Measurements from ENCODE around the gene ENO4.

ENO4 gene, protein sequence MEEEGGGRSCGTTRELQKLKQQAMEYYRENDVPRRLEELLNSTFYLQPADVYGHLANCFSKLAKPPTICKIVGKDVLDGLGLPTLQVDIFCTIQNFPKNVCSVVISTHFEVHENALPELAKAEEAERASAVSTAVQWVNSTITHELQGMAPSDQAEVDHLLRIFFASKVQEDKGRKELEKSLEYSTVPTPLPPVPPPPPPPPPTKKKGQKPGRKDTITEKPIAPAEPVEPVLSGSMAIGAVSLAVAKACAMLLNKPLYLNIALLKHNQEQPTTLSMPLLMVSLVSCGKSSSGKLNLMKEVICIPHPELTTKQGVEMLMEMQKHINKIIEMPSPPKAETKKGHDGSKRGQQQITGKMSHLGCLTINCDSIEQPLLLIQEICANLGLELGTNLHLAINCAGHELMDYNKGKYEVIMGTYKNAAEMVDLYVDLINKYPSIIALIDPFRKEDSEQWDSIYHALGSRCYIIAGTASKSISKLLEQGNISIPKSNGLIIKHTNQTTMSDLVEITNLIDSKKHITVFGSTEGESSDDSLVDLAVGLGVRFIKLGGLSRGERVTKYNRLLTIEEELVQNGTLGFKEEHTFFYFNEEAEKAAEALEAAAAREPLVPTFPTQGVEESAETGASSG

DNA sequence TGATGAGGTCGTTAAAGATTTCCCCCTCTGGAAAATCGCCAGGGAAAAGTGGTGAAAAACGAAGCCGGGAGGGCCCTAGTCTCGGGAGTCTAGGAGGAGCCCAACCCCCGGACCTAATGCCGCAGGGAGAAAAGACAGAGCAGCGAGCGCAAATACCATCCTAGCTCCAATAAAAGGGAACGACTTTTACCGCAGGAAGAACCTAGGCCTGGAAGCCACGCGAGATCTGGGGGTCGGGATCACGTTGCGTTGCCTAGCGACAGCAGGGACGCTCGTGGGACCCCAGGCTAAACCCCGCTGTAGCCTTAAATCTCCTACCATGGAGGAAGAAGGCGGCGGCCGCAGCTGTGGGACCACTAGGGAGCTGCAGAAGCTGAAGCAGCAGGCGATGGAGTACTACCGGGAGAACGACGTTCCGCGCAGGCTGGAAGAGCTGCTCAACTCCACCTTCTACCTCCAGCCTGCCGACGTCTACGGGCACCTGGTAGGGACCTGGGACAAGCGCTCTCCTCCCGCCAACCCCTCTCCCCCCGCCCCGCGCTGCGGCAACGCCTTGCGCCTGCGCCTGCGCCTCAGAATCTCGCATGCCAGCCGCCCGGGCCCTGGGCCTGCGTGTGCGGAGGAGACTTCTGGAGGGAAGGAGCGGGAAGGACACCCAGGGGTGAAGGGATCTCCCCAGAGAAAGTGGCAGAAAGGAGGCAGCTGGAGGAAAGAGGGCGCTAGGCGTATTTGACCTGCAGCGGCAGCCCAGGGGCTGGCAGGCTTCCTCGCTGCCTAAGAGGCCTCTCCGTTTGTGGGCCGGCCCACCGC lies at the start of gene ENO4:
Gene ENO4, plus strand, starts transcription at position 252 of the 810 bp plus-strand sequence. Its CDS starts 68 bp downstream, at position 320.
- peak; percentile 96 for DNase-seq

DNA sequence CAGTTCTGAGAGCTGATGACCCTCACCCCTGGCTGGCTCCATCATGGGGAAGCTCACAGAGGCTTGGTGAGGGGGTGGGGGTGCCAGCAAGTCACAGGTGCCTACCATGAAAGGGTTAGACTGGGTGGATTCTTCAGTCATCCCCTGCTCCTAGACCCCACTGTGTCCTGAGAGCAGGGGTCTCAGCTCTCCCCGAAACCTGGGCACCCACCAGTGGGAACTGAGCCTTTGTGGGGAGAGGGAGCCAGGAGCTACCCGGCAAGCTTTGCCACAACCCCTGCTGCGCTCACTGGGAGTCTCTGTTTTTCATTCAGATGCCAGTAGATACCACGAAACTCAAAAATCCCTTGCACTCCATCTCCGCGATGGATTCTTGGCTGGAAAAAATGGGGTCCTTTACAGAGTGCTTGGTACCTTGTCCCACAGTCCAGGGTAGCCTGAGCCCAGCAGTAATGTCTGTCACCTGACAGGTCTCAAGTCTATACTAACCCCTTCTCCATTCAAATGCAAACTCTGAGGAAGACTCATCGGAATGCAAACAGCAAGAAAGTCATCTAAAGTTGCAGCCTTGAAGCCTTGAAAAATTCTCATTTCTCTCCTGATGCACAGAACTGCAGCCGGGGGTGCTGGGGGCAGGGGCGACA lies 48.9 kb upstream of the ENO4 start:
- no peak for DNase-seq

DNA sequence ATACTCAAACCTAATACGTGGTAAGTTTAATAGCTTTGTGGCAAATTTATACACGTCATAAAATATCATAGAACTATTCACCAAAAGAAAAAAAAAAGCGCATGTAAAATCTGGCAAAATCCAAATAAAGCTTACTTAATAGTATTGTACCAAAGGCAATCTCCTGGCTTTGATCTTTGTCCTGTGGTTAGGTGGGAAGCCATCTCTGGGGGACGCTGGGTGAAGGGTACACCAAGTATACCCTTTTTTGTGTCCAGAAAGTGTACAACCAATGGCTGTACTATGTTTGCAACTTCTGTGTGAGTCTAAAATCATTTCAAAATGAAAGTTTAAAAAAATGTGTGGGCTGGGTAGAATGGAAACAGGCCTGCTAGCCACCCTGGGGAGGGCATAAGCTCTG lies 47.6 kb upstream of the ENO4 start:
- no peak for DNase-seq

DNA sequence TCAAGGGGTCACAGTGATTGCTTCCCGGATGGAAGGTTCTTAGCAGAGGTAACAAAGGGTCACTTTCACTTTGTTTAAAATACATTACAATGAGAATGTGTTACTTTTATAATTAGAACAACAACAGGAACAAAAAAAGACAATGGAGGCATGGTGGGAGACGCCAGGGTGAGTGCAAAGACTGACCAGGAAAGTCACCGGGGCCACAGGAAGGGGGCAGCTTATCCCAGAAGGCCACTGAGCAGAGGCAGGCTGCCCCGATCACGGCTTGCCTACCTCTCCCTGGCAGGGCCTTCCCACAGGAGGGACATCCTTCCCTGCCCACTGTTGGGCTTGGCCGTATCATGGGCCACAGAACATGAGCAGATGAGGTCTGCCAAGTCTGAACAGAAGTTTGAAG lies 46.8 kb upstream of the ENO4 start:
- no peak for DNase-seq

DNA sequence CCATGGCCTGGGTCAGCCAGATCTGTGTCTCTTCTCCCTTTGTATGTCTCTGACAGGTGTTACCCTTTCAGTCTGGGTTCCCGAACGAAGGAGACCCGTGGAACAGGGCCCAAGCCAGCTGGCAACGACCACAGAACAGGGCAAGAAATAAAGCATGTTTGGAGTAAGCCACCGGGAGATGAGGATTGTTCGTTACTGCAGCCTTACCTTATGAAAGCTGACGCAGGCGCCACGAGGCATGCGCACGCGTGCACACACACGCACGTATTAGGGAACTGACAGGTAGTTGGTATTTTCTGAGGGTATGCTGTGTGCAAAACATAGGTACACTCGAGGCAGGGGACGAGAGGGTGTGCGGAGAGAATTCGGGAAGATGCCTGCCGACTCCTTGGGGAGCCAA lies 46.4 kb upstream of the ENO4 start:
- no peak for DNase-seq

DNA sequence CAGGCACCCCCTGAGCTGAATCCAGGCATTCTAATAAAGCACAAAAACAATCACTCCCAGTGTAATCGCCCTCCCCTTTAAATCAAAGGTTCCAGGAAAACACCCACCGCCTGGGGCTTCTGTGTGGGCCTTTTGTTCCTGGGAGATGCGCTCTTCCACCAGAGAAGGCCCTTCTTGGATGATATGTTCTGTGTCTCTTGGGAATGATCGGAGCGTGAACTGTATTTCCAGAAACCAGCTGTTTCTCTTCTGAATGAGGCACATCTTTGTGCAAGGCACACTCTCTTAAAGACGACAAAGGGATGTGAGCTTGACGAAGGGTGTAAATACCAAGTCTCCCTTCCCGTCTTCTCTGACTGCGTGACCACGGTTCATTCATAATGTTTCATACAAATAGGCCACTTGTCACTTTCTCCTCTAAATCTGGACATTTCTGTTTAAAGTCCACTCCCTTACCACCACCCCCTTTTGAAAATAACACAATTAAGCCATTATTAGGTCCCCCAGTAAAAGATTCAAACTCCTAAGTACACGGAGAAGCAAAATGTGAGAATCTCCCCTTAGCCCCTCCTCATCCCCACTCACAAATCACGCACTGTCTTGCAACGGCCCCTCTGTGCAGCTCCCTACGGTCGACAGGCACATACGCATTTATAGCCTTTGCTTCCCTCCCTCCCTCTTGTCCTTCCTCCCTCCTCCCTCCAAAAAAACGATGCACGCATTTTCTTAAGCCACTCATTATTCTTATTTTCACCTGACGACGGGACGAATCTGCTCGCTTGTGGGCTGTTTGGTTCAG lies 45.6 kb upstream of the ENO4 start:
- DNase-seq: no peak

DNA sequence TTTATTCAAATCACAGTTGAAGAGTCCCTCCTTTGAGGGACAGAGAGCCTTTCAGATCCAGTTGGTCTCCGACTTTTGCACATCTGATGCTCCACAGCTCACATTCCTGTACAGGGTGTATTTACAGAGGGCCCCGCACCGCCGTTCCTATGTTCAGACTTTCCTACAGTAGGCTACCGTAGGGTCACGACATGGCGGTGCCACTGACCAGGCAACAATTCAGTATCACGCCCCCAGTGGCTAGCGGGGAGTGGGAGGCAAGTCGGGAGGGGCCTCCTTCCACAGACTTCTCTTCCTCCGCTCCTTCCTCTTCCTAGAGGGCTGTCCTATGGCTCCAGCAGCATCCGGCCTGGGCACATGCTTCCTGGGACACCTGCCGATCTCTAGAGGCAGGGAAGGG lies 40.6 kb upstream of the ENO4 start:
- DNase-seq: no peak

DNA sequence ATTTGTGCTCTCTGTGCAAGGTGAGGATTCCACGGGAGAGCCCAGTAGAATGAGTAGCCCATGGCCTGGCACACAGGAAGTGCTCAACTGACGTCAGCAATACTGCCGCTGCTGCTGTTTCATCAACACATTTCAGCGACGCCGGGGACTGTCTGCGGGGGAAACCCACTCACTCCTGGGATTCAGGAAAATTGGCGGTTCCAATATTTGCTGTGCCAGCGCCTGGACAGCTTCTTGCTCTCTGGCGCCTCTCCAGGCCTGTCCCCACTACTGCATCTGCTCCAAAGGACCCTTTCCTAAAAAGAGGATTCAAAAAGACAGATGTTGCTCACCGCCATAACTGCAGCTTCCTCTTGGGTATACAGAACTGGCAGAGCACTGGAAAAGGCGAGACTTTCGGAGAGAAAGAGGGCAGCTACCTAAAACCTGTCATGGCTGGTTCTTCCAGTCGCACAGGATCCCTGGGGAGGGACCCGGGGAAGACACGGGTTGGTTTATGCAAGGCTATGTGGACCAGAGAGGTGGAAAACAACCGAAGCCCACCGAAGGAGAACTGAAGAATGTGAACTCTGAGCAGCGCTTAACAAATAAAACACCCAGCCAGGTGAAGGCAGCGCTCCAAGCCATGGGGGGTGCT lies 39.7 kb upstream of the ENO4 start:
- peak; percentile 42 for DNase-seq

DNA sequence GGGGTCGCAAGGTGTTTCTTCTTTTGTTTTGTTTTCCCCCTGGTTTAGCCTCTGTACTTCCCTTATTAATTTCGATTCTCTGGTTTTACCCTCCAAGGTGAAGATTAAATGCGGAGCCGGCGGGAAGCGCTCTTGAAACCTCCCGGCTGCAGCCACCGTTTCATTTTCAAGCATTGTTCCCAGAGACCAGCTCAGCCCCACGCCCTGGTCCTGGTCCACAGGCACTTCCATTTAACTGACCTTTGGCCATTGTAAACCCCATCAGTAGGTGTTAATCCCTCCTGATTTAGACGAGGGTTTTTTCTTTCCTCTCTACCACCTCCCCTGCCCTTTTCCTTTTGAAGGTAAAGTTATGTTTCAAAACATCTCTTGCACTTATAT lies 39.2 kb upstream of the ENO4 start:
- DNase-seq: no peak

DNA sequence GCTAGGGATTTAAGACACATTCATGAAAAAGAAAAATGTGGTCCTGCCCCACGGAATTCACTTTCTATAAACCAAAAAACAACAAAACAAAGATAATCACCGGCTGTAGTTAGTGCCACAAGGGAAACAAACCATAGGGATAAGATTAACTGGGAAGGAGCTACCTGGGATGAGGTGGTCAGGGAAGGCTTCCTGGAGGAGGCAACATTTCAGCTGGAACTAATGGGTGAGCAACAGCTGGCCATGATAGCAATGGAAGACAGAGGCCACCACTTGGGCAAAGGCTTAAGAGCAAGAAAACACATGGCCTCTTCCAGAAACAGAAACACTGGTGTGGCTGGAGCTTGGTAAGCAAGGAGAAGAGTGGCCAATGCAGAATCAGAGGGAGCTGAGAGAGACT lies 38.4 kb upstream of the ENO4 start:
- DNase-seq: no peak

DNA sequence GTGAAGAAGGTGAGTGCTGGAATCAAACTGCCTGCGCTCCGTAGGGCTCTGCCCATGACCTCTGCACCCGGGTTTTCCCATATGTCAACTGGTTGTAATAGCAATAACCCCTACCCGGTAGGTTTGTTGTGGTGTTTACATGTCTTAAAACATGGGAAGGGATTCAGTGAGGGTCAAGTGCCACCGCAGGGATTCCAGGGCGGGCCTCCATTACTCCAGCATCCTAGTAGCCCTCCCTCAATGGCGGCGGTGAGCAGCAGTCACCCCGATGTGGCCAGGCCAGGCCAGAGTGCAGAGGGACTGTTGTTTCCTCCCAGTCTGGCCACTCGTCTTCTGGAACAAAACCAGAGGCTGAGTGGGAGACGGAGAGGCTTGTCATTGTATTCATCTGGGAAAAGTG lies 37.6 kb upstream of the ENO4 start:
- no peak for DNase-seq

DNA sequence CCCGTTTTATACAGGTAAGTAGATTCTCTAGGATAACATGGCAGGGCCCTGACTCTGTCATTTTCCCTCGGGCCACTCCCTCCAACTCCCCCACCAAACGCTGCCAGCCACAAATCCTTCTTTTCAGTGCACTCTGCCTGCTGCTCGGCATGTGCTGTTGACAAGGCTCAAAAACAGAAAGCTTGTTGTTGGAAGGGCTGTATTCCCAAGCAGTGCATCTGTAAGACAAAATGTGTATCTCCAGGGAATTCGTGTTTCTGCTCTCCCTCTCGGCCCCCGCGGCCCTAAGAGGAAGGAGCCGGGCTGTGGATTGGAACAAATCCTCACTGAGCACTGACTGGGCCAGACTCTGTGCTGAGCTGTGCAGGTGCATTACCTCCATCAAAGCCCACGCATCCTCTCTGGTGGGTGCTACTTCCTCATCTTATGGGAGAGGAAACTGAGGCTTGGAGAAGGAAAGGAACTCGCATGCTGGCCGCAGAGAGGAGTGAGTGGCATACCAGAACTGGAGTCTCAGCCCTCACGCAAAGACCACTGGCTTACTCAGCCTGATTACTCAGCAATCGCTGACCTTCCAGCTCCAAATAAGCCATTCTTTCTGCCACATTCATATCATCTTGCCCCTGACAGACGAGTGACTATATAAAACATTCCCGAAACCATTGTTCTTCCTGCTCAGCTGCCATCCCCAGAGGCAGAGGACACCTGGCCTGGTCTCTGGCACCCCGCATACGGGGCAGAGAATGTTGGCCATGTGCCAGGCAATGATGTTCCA lies 33.5 kb upstream of the ENO4 start:
- no peak for DNase-seq

DNA sequence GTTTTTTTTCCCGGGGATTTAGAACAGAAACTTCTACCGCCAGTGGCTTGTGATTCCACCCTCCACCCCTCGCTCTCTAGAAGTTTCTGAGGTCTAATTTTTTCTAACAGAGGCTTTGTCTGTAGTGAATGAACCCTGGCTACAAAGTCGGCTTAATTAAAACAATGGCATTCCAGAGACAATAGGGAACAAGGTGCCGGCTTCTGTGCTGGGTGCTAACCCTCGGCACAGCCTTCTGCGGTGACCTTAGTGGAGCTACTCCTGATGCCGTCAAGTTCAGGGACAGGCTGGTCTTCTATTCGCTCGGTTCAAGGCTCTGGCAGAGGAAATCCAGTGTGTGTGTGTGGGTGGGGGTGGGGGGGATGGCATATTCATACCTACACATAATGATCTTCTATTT lies 32.1 kb upstream of the ENO4 start:
- no peak for DNase-seq

DNA sequence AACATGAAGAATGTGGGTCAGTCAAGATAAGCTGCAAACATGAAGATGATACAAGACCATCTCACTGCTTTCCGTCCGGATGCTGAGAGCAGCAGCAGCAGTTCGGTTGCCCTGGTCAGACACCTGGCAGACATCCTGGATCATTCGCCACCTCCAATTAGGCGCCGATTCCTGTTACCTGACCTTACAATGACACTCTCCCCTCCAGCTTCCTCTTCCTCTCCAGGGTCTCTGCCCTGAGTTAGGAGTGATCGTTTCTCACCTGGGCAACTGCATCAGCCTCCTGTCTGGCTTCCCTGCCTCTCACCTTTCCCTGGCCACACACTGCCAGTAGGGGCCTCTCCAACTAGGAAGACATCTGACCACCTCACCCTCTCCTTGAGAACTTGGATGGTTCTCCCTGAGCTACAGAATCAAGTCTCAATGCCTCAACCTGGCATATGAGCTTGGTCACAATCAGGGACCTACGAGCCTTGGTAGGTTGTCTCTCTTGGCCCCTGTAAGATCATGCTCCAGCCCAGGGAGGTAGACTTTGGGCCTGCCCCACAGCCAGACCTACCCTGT lies 31.4 kb upstream of the ENO4 start:
- DNase-seq: no peak

DNA sequence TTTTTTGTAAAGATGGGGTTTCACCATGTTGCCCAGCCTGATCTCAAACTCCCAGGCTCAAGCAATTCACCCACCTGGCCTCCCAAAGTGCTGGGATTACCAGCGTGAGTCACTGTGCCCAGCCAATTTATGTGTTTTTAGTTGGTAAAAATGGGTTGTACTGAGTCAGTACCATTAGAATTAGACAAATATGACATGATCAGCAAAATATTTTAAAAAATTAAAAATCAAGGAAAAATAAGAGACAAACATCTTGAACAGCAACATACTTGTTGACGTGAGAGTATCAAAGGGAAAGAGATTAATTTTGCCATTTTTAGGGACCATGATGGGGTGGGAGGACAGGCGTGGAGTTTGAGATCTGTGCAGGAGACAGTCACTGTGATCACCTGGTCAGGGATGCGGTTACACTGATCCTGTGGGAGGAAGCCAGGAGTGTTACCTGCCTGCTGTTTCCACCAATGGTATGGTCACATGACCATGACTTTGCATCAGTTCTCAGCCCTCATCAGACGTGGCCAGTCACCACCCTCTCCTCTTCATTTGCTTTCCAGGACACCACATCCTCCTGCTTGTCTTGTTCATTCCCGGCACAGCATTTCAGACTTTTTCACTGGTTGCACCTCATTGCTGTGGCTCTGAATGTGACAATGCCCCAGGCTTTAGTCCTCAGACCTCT lies 29.2 kb upstream of the ENO4 start:
- no peak for DNase-seq

DNA sequence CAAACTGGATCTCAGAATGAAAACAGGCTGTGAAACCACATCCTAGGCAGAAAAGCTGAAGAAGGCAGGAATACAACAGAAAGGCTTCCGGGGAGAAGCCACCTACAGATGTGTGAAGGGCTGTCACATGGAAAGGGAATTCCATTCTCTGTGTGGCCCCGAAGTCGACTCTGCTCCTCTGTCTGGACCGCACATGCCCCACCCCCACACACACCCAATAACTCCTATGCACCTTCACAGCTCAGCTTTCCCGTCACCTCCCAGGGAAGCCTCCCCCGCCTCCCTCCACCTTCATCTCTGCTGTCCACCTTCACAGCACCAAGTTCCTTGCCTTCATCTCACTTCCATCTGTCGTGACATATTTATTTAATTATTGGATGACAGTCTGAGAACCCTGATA lies 23.4 kb upstream of the ENO4 start:
- no peak for DNase-seq

DNA sequence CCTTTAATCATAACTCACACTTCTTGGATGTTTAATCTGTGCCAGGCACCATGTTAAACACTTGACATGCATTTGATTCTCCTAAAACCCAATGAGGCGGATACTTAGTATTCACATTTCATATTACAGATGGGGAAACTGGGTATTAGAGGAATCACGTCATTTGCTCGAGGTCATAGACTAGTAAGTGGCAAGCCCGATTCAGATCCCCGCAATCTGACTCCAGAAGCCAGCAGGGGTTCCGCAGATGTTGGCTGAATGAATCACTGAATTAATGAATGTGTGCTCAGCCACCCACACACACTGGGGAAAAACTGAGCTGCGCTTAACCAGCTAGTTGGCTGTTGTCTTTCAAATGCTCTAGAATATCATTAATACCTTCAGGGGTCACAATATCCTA lies 22.5 kb upstream of the ENO4 start:
- no peak for DNase-seq

DNA sequence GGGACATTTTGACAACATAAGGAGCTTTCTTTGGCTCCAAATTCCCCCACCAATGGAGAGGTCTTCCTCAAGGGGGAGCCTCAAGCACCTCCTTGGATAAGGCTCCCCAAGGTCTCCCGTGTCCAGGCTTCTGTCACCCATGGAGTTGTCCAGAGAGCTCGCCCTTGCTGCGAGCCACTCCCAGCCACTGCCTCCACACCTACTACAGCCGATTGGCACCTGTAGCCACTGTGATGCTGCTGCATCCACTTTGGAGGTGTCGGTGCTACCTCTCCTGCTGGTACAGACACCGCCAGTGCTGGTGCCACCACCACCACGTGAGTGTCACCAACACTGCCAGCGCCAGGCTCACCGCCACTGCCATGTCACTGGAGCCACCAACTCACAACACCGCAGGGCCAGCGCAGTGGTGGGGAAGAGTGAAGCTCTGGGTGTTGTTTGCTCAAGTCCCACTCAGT lies 22.1 kb upstream of the ENO4 start:
- no peak for DNase-seq

DNA sequence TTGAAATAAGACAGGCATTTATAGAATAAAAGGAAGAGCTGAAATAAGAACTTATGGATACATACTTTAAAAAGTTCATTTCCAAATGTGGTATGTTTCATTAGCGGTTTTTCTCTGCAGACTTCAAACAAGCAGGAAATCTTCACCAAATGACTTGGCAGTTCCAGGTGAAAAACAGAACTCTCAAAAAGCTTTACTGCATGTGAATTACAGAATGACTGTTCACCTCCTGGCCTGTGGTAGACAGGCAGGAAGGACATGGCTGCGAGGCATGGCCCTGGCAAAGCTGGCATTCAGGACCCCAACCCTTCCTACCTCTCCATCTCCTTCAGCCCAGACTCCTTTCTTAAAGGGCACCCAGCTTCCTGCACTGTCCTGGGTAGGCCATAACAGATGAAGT lies 21.2 kb upstream of the ENO4 start:
- no peak for DNase-seq

DNA sequence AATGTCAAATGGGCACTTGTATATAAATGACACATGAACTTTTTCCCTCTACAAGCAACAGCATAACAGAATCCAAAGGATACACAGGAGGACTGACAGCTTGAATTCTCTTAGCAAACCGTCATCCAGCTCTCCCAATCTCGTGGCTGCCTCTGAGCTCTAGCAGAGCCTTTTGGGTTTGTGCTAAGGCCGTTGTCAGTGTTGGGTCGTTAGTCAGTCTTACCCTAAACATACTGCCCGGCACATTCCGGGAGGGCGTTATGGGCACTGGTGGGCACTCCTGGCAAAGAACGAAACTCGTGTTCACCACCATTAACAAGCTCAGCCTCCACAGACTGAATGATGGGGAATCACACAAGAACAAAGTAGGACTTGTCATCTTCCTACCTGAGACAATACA lies 19.6 kb upstream of the ENO4 start:
- DNase-seq: no peak

Data from SHP77 treated with DMSO at 0.1 percent for 48 hours (cell line).